Measurements from ENCODE around the gene PCED1B.
"Not testable (repeated sequence)": the region's sequence is repeated elsewhere in the genome, so short reads cannot be mapped to it uniquely, and the experiment has no call there.

PCED1B gene

DNA sequence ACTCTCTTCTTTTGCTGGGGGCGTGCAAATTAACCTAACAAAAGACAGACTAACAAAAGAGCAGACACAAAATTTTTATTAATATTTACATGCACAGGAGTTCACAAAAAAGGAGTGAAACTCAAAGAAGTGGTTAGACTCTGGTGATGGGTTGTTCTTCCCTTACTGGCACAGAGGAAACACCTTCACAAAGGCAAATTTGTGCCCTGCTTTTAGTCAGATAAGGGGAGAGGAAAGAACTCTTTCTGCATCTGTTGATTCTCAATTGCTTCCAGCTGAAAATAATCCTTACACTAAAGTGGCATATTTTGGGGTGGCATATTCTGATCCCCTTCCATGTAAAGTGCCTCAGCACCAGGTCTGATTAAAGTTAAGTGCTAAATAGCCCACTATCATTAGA, 190.5 kb downstream of the PCED1B start:
- Histone ChIP-seq H3K27me3 (ENCODE audit: control insufficient read depth, insufficient read depth, low read length, poor library complexity, severe bottlenecking) (no peaks in the 10 kb centered on the region), H3K27ac (ENCODE audit: insufficient read depth, low read depth, low read length, poor library complexity, severe bottlenecking) (no peak overlapping the region), H3K9me3 (ENCODE audit: control insufficient read depth, low read length) (no peaks in the 10 kb centered on the region), H3K36me3 (ENCODE audit: control insufficient read depth, insufficient read depth, low read length) (no peaks in the 10 kb centered on the region), H3K4me3 (ENCODE audit: insufficient read depth, low read depth, low read length) (no peak overlapping the region), H3K4me1 (ENCODE audit: control insufficient read depth, insufficient read depth, low read length) (peaks cover 5% of the 10 kb centered on the region)
- no CpG with 5 or more reads among the region's 1 CpG for WGBS, 2 experiments

- H3K4me3 ChIP-seq (ENCODE audit: insufficient read depth, low read depth, low read length): no peak overlapping the region
- no peaks in the 10 kb centered on the region for H3K9me3 ChIP-seq (ENCODE audit: control insufficient read depth, low read length)
- H3K27ac ChIP-seq (ENCODE audit: insufficient read depth, low read depth, low read length, poor library complexity, severe bottlenecking): no peak overlapping the region
- WGBS, 2 experiments: 92 to 93% methylated on average over 4 of the region's 4 CpGs
- peaks cover 5% of the 10 kb centered on the region for H3K4me1 ChIP-seq (ENCODE audit: control insufficient read depth, insufficient read depth, low read length)
- H3K36me3 ChIP-seq (ENCODE audit: control insufficient read depth, insufficient read depth, low read length): no peaks in the 10 kb centered on the region
- no peaks in the 10 kb centered on the region for H3K27me3 ChIP-seq (ENCODE audit: control insufficient read depth, insufficient read depth, low read length, poor library complexity, severe bottlenecking)
Measured at GRCh38 chr12:47270782-47271664, 191.6 kb downstream of the PCED1B start.

DNA sequence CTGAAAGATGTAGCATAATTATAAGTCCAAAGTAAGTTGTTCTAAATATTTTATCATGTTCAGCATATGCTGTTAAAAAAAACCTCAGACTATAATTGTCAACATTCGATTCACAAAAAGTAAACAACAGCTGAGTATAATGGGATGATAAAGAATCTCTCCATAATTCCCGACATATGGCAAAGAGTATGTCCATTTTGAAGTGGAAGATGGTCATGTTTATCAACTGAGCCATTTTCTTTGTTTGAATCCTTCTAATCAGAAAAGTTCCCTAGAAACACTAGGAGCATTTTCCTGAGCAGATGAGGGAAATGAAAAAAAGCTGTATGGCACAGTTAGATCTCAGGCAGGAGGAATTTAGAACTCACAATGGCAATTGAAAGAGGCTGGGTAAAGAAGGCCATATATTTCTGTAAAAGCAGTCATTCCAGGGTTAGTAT, 192.4 kb downstream of the PCED1B start:
- H3K27me3 ChIP-seq (ENCODE audit: control insufficient read depth, insufficient read depth, low read length, poor library complexity, severe bottlenecking): no peaks in the 10 kb centered on the region
- H3K9me3 ChIP-seq (ENCODE audit: control insufficient read depth, low read length): no peaks in the 10 kb centered on the region
- H3K27ac ChIP-seq (ENCODE audit: insufficient read depth, low read depth, low read length, poor library complexity, severe bottlenecking): no peak overlapping the region
- H3K4me3 ChIP-seq (ENCODE audit: insufficient read depth, low read depth, low read length): no peak overlapping the region
- 92 to 100% methylated on average over 1 to 2 of the region's 2 CpGs for WGBS, 2 experiments
- no peaks in the 10 kb centered on the region for H3K36me3 ChIP-seq (ENCODE audit: control insufficient read depth, insufficient read depth, low read length)
- H3K4me1 ChIP-seq (ENCODE audit: control insufficient read depth, insufficient read depth, low read length): peaks cover 5% of the 10 kb centered on the region

DNA sequence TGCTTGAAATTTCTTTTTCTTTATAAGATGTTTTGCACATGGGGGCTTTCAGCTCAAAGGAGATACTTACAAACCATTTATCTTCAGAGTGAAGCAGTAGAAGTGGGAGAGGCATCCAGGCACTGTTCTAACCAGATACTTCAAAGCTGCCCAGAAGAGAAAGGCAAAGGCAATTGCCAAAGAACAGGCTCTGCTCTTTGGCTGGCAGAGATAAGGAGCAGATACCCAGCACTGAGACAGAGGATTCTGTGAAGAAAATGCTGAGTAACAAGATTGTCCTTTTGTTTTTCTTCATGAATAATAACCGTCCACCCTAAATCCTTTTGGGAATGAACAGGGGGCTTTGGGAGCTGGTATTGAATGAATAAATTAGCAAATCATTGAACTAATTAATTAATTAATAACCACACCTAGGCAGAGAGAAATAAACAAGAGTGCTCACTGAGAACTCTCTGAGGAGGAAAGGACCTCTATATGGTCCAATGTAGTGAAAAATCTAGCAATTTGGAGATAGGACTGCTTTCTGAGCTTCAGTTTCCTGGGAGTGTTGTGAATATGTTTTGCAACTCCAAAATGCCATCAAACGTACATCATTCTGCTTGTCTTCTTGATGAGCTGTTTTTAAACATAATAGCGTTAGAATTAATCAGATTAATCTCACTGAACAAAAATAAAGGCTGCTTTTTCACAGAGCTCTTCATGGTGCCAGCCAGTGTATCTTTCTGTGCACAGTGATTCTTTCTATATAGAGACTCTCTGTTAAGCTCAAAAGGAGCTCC, 193.2 kb downstream of the PCED1B start:
- Histone ChIP-seq H3K36me3 (ENCODE audit: control insufficient read depth, insufficient read depth, low read length) (no peaks in the 10 kb centered on the region), H3K4me1 (ENCODE audit: control insufficient read depth, insufficient read depth, low read length) (peaks cover 5% of the 10 kb centered on the region), H3K27ac (ENCODE audit: insufficient read depth, low read depth, low read length, poor library complexity, severe bottlenecking) (no peak overlapping the region), H3K27me3 (ENCODE audit: control insufficient read depth, insufficient read depth, low read length, poor library complexity, severe bottlenecking) (no peaks in the 10 kb centered on the region), H3K4me3 (ENCODE audit: insufficient read depth, low read depth, low read length) (no peak overlapping the region), H3K9me3 (ENCODE audit: control insufficient read depth, low read length) (no peaks in the 10 kb centered on the region)
- WGBS, 2 experiments: 78 to 98% methylated on average over 2 of the region's 3 CpGs

DNA sequence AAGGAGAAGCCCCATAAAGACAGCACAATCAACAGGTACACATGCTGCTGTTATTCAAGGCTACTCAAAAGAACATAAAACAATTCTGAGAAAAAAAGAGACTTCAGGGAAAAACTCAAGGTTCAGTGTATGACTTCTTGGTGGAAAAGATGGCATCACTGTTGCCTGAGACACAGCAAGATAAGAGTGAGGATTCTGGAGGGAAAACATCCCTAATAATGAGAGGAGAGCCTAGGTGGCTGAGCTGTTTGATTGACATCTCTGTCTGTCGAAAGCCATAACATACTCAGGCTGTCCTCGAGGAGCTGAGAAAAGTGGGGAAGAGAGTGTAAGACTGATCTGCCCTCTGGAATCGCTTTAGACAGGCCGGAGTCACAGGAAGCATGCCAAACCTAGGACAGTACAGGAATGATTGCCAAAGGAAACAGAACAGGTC, 193.8 kb downstream of the PCED1B start:
- Histone ChIP-seq H3K27ac (ENCODE audit: insufficient read depth, low read depth, low read length, poor library complexity, severe bottlenecking) (no peak overlapping the region), H3K4me1 (ENCODE audit: control insufficient read depth, insufficient read depth, low read length) (peaks cover 5% of the 10 kb centered on the region), H3K27me3 (ENCODE audit: control insufficient read depth, insufficient read depth, low read length, poor library complexity, severe bottlenecking) (no peaks in the 10 kb centered on the region), H3K9me3 (ENCODE audit: control insufficient read depth, low read length) (no peaks in the 10 kb centered on the region), H3K4me3 (ENCODE audit: insufficient read depth, low read depth, low read length) (no peak overlapping the region), H3K36me3 (ENCODE audit: control insufficient read depth, insufficient read depth, low read length) (no peaks in the 10 kb centered on the region)
- 90 to 91% methylated on average over 4 of the region's 4 CpGs for WGBS, 2 experiments

- Histone ChIP-seq H3K9me3 (ENCODE audit: control insufficient read depth, low read length) (no peaks in the 10 kb centered on the region), H3K4me3 (ENCODE audit: insufficient read depth, low read depth, low read length) (no peak overlapping the region), H3K36me3 (ENCODE audit: control insufficient read depth, insufficient read depth, low read length) (no peaks in the 10 kb centered on the region), H3K4me1 (ENCODE audit: control insufficient read depth, insufficient read depth, low read length) (peaks cover 5% of the 10 kb centered on the region), H3K27ac (ENCODE audit: insufficient read depth, low read depth, low read length, poor library complexity, severe bottlenecking) (no peak overlapping the region), H3K27me3 (ENCODE audit: control insufficient read depth, insufficient read depth, low read length, poor library complexity, severe bottlenecking) (no peaks in the 10 kb centered on the region)
- 94 to 99% methylated on average over 2 of the region's 2 CpGs for WGBS, 2 experiments
Measured at GRCh38 chr12:47274760-47275159, 195.3 kb downstream of the PCED1B start.

DNA sequence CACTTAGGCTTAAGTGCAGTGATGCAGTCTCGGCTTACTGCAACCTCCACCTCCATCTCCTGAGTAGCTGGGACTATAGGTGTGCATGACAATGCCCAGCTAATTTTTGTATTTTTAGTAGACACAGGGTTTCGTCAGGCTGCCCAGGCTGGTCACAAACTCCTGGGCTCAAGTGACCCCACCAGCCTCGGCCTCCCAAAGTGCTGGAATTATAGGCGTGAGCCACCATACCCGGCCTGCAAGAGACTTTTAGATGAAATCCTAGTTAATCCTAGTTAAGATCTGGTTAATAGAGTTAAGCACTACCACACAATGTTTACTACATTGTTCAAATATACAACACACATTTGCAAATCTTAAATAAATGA, 196.8 kb downstream of the PCED1B start:
- Histone ChIP-seq H3K36me3 (ENCODE audit: control insufficient read depth, insufficient read depth, low read length) (no peaks in the 10 kb centered on the region), H3K27ac (ENCODE audit: insufficient read depth, low read depth, low read length, poor library complexity, severe bottlenecking) (no peak overlapping the region), H3K9me3 (ENCODE audit: control insufficient read depth, low read length) (no peaks in the 10 kb centered on the region), H3K4me3 (ENCODE audit: insufficient read depth, low read depth, low read length) (no peak overlapping the region), H3K4me1 (ENCODE audit: control insufficient read depth, insufficient read depth, low read length) (peaks cover 5% of the 10 kb centered on the region), H3K27me3 (ENCODE audit: control insufficient read depth, insufficient read depth, low read length, poor library complexity, severe bottlenecking) (no peaks in the 10 kb centered on the region)
- WGBS, 2 experiments: 89 to 96% methylated on average over 5 of the region's 5 CpGs

- no peak overlapping the region for H3K27ac ChIP-seq (ENCODE audit: insufficient read depth, low read depth, low read length, poor library complexity, severe bottlenecking)
- 91 to 93% methylated on average over 3 to 4 of the region's 4 CpGs for WGBS, 2 experiments
- H3K36me3 ChIP-seq (ENCODE audit: control insufficient read depth, insufficient read depth, low read length): no peaks in the 10 kb centered on the region
- H3K9me3 ChIP-seq (ENCODE audit: control insufficient read depth, low read length): no peaks in the 10 kb centered on the region
- no peak overlapping the region for H3K4me3 ChIP-seq (ENCODE audit: insufficient read depth, low read depth, low read length)
- H3K27me3 ChIP-seq (ENCODE audit: control insufficient read depth, insufficient read depth, low read length, poor library complexity, severe bottlenecking): no peaks in the 10 kb centered on the region
- peaks cover 5% of the 10 kb centered on the region for H3K4me1 ChIP-seq (ENCODE audit: control insufficient read depth, insufficient read depth, low read length)
Measured at GRCh38 chr12:47276621-47277309, 197.3 kb downstream of the PCED1B start.

DNA sequence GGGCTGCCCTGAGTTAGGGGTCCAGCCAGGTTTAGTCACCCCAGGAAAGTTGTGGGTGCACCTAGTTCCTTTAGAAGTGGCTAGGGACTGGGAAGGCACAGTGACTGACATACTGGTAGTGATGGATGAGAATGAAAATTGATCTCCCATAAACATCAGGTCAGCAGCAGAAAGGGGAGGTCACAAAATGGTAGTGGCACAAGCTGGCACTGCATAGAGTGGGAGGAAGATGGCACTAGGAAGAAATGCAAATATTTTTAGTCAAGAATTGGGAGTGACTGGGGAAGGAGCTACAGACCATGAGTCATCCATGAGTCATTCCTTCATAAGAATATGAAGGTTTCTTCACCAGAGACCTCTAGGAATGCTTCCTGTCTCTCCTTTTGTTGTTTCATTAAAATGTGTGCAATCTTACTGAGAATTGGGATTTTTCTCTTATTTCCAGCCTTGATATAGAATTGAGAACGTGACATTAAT, 198.6 kb downstream of the PCED1B start:
- no CpG with 5 or more reads among the region's 1 CpG for WGBS, 2 experiments
- Histone ChIP-seq H3K4me3 (ENCODE audit: insufficient read depth, low read depth, low read length) (no peak overlapping the region), H3K4me1 (ENCODE audit: control insufficient read depth, insufficient read depth, low read length) (peaks cover 1% of the 10 kb centered on the region), H3K27me3 (ENCODE audit: control insufficient read depth, insufficient read depth, low read length, poor library complexity, severe bottlenecking) (no peaks in the 10 kb centered on the region), H3K9me3 (ENCODE audit: control insufficient read depth, low read length) (no peaks in the 10 kb centered on the region), H3K36me3 (ENCODE audit: control insufficient read depth, insufficient read depth, low read length) (no peaks in the 10 kb centered on the region), H3K27ac (ENCODE audit: insufficient read depth, low read depth, low read length, poor library complexity, severe bottlenecking) (no peak overlapping the region)

DNA sequence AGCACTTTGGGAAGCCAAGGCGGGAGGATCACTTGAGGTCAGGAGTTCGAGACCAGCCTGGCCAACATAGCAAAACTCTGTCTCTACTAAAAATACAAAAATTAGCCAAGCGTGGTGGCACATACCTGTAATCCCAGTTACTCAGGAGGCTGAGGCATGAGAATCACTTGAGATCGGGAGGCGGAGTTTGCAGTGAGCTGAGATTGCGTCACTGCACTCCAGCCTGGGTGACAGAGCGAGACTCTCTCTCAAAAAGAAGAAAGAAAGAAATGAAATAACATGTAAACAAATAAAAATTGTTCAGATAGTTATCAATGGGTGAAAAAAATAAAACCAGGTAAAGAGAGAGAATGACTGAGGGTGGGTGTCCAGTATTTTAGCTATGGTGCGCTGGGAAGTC, 200.3 kb downstream of the PCED1B start:
- WGBS, 2 experiments: 94 to 97% methylated on average over 8 of the region's 8 CpGs
- not testable (repeated sequence) for H3K4me1 ChIP-seq (ENCODE audit: control insufficient read depth, insufficient read depth, low read length); H3K27ac ChIP-seq (ENCODE audit: insufficient read depth, low read depth, low read length, poor library complexity, severe bottlenecking)

More for the DNA sequence above, 200.3 kb downstream of the PCED1B start:
- not testable (repeated sequence) for H3K36me3 ChIP-seq (ENCODE audit: control insufficient read depth, insufficient read depth, low read length); H3K27me3 ChIP-seq (ENCODE audit: control insufficient read depth, insufficient read depth, low read length, poor library complexity, severe bottlenecking); H3K4me3 ChIP-seq (ENCODE audit: insufficient read depth, low read depth, low read length); H3K9me3 ChIP-seq (ENCODE audit: control insufficient read depth, low read length)
